ENCODE data around the gene LTA.

The LTA gene

DNA sequence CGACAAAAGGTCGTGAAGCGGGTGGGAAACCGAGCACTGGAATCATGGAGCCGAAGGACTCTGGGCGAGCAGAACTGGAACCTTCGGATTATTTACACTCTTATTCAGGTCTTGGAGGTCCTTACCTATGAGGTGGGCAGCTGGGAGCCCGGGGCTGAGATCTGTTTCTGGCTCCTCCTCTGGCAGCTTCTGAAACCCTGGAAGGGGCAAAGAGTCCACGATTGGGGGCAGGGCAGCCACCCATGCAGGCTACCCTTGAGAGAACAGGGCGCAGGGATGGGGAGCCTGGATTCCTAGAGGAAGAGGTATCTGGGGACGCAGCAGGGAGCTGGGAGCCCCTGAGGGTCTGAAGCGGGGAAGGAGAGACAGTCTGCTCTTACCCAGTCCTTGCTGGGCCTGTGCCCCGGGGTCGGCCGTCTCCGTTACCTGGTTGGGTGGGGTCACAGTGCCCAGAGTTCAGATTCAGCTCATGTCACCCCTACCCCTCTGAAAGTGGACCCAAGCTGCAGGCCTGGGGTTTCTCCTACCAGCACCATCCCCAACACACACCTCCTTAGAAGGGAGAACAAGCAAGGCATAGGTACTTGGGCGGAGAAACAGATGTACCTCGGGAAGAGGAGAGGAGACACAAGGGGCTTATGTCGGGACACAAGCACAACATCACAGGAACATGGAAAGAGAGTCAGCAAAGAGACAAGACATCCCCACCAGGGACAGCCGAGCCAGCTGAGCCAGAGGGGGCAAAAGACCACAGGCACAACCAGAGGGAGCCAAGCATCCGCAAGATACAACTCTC is 9.5 kb downstream of the LTA start:
- TF ChIP-seq GATA2 (IDR thresholded peaks at IDR 0.05; ENCODE audit: low read depth, low read length) (no peak), GATA3 (IDR thresholded peaks at IDR 0.05; ENCODE audit: low read depth, low read length) (no peak)

DNA sequence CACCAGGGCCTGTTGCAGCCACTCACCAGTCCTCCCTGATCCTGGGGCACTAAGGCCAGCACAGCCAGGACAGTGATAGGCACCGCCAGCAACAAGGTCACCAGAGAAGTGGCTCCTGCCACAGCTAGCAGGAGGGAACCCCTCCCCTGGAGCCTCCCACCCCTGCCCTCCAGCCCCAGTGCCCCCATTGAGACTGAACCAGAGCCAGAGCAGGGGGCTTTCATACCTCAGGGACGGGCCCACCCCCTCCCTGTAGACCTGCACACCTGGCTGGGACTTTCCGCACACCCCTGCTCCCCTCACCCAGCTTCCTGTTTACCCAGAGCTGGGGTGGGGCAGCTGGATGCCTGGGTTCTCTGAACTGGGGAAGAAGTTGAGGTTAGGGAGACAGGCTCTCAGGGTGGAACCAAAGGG is 10.1 kb downstream of the LTA start, which contains the start of gene LTB:
Gene LTB, minus strand, starts transcription at position 195 of the 414 bp plus-strand sequence. Its CDS starts 7 bp downstream, at position 188.
- TF ChIP-seq GATA3 (IDR thresholded peaks at IDR 0.05; ENCODE audit: low read depth, low read length) (no peak), GATA2 (IDR thresholded peaks at IDR 0.05; ENCODE audit: low read depth, low read length) (no peak)

GRCh38 chr6:31585491-31585890 is 13.4 kb downstream of the LTA start:
- TF ChIP-seq GATA2 (IDR thresholded peaks at IDR 0.05; ENCODE audit: low read depth, low read length), result no peak
- no peak for TF ChIP-seq GATA3 (IDR thresholded peaks at IDR 0.05; ENCODE audit: low read depth, low read length)

GRCh38 chr6:31586008-31586407 is 13.9 kb downstream of the LTA start, which contains the start of gene LST1:
Gene LST1, plus strand, starts transcription at chr6:31586277. Its CDS starts 1,023 bp downstream, at chr6:31587300.
- no peak for TF ChIP-seq GATA3 (IDR thresholded peaks at IDR 0.05; ENCODE audit: low read depth, low read length)
- no peak for TF ChIP-seq GATA2 (IDR thresholded peaks at IDR 0.05; ENCODE audit: low read depth, low read length)

DNA sequence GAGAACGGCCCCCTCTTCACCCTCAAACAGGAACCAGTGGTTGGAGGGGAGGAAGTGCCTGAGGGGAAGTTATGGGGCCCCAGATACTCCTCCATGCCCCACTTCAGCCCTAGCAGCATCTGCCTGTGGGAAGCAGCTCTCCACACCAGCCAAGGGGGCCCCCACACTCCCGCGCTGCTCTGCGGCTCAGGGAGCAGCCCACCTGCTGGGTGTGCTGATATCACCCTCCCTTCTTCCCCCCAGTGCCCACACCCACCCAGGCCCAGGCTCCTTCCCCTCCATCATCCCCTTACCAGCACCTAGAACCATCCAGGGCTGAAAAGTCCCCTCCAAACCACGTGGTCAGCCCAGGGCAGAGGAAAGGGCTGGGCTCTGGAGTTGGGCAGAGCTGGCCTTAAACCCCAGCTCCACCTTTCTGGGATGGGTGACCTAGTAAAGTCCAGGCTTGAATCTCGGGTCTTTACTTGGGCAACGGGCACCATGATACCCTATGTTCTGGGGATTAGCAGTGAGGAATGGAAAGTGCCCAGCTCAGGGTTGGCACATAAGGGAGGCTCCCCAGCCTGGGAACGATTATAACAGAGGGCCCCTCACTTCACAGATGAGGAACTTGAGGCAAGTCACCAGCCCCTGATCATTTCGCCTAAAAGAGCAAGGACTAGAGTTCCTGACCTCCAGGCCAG is 14.7 kb downstream of the LTA start:
- TF ChIP-seq GATA3 (IDR thresholded peaks at IDR 0.05; ENCODE audit: low read depth, low read length) (no peak), GATA2 (IDR thresholded peaks at IDR 0.05; ENCODE audit: low read depth, low read length) (no peak)

GRCh38 chr6:31587791-31588777 is 16.0 kb downstream of the LTA start:
- no peak for TF ChIP-seq GATA2 (IDR thresholded peaks at IDR 0.05; ENCODE audit: low read depth, low read length)
- TF ChIP-seq GATA3 (IDR thresholded peaks at IDR 0.05; ENCODE audit: low read depth, low read length), result no peak

DNA sequence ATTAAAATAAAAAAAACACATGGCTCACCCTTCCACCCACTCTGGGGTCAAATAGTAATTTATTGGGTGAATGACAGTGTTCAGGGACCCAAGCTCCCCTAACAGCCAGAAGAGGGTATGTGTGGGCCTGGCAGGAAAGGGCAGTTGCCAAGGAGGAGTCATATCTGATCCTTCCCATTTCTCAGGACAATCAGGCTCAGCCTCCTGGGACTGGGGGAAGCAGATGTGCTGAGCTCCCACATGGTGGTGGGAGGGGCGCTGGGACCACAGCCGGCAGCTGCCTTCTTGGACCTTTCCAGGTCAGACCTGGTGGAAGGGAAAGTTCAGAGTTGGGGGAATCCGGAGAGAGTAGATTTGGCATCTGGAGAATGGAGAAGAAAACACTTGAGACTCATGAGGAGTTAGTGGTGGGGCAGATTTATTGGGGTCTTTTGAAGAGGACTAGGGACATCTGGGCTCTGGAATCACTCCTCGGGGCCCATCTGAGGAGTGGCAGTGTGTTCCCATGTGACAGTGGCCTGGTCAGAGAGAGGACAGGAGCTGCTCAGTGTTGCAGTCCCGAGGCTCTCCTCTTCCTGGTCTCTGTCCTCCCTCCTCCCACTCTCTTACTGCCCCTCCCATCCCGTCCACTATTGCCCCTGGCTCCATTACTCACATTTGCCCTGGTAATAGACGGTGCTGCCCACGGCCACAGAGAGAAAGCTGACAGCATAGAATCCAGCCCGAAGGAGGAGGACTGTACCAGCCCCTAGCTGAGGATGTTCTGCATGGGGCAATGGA is 17.0 kb downstream of the LTA start:
- no peak for TF ChIP-seq GATA3 (IDR thresholded peaks at IDR 0.05; ENCODE audit: low read depth, low read length)
- TF ChIP-seq GATA2 (IDR thresholded peaks at IDR 0.05; ENCODE audit: low read depth, low read length), result no peak

DNA sequence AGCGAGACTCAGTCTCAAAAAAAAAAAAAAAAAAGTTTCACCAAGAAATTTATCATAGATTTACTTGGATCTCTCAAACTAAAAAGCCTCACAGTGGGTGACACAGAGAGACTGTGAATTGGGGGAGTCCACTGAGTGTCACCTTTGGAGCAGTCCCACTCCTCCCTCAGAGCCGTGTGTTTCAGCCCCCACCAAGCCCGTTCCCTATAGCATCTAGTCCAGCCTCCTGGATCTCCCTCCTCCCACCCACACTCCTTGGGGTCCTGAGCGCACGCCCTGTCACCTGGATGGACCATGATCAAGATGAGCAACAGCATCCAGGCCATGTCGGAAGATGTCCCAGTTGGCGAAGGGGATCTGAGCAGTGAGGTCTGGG is 20.3 kb downstream of the LTA start:
- TF ChIP-seq GATA3 (IDR thresholded peaks at IDR 0.05; ENCODE audit: low read depth, low read length), result no peak
- no peak for TF ChIP-seq GATA2 (IDR thresholded peaks at IDR 0.05; ENCODE audit: low read depth, low read length)

- TF ChIP-seq GATA3 (IDR thresholded peaks at IDR 0.05; ENCODE audit: low read depth, low read length) (no peak), GATA2 (IDR thresholded peaks at IDR 0.05; ENCODE audit: low read depth, low read length) (no peak)
Observed at GRCh38 chr6:31597006-31597405, 24.9 kb downstream of the LTA start.

DNA sequence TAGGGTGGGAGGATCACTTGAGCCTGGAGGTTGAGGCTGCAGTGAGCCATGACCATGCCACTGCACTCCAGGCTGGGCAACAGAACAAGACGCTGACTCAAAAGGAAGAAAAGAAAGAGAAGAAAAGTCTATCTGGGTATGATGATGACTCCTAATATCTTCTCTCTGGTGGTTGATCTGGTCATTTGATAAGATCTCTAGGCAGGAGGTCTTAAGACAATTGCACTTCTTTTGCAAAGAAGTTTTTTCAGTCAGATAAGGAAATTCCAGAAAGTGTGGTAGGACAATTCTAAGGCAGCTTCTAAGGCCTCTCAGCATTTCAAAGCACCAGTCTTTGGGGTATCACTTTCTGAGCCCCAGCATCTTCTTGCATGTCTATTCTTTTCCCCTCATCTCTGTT is 35.2 kb downstream of the LTA start:
- TF ChIP-seq GATA3 (IDR thresholded peaks at IDR 0.05; ENCODE audit: low read depth, low read length) (no peak), GATA2 (IDR thresholded peaks at IDR 0.05; ENCODE audit: low read depth, low read length) (no peak)

DNA sequence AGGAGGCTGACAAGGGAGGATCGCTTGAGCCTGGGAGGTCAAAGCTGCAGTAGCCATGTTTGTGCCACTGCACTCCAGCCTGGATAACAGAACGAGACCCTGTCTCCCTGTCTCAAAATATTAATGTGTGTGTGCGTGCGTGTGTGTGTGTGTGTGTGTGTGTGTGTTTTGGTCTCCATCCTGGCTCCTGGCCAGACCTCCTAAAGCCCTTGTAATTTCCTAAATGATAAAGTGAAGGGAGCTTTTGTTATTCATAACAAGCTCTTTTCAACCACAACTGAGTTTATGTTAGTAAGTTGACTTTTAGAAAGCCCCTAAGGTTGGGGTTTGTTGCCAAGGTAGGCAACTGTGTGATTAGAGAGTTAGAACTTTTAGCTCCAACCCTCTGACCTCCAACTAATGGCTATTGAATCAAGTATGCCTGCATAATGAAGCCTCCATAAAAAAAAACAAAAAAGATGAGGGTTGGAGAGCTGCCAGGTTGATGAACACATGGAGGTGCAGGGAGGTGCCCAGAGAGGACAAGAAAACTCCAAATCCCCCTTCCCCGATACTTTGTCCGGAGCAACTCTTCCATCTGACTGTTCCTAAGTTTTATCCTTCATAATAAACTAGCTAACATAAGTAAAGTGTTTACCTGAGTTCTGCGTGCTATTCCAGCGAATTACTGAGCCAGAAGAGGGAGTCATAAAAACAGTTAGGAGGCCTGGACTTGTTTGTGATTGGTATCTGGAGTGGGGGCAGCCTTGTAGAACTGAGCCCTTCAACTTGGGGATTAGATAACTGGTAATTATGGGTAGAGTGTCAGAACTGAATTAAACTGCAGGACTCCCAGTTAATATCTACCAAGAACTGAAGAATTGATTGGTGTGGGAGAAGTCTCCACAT is 37.7 kb downstream of the LTA start:
- TF ChIP-seq GATA3 (IDR thresholded peaks at IDR 0.05; ENCODE audit: low read depth, low read length) (no peak), GATA2 (IDR thresholded peaks at IDR 0.05; ENCODE audit: low read depth, low read length) (no peak)

DNA sequence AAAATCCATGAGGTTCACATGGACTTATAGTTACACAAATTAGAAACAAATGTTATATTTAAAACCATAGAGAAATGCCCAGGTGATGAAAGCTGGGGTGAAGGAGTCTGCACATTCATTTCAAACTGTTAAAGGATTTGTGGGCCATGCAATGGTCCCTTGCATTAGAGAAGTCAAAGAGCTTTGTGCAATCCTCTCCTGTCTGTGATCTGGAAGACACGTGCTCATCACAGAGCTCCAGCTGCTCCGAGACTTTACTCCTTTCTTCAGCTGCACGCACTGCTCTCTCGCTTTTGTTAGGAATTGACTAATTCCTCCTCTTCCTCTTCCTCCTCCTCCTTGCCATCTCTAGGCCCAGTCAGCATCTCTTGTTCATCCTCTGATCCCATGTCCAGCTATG is 38.9 kb downstream of the LTA start:
- TF ChIP-seq GATA3 (IDR thresholded peaks at IDR 0.05; ENCODE audit: low read depth, low read length) (no peak), GATA2 (IDR thresholded peaks at IDR 0.05; ENCODE audit: low read depth, low read length) (no peak)
